ENCODE data around the gene RSPH3.

DNA sequence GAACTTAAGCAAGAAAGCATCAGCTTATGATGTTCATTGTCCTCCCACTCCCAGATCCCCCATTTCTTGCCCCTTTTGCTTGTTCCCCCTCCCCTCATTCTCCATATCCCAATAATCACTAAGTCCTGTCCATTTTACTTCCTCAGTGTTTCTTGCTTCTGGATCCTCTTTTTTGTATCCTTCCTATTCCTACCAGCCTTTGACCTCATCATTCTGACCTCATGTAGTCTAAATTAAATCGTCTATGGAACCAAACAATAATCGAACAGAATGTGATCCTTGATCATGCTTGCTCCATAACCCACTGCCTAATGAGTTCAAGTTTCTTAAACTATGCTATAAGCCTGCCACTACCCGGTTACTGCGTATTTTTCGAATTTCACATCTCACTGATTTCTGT, 5.4 kb upstream of the RSPH3 start:
- no peak for TF ChIP-seq POLR2A (IDR thresholded peaks at IDR 0.05)
- TF ChIP-seq, protein P1, sequence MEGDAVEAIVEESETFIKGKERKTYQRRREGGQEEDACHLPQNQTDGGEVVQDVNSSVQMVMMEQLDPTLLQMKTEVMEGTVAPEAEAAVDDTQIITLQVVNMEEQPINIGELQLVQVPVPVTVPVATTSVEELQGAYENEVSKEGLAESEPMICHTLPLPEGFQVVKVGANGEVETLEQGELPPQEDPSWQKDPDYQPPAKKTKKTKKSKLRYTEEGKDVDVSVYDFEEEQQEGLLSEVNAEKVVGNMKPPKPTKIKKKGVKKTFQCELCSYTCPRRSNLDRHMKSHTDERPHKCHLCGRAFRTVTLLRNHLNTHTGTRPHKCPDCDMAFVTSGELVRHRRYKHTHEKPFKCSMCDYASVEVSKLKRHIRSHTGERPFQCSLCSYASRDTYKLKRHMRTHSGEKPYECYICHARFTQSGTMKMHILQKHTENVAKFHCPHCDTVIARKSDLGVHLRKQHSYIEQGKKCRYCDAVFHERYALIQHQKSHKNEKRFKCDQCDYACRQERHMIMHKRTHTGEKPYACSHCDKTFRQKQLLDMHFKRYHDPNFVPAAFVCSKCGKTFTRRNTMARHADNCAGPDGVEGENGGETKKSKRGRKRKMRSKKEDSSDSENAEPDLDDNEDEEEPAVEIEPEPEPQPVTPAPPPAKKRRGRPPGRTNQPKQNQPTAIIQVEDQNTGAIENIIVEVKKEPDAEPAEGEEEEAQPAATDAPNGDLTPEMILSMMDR (IDR thresholded peaks at IDR 0.05) = no peak
